HG02610 (cell line): ENCODE measurements around the gene EIF2A.
A peak's percentile ranks its signal among the peaks of the same experiment; 100 is the strongest.

Experiments
- ATAC-seq: cut with Tn5 transposase; IDR thresholded peaks from one replicate; pipeline ENCODE4 v1.9.1; 2021; ENCODE audit warnings: mild to moderate bottlenecking, moderate library complexity; ENCODE audit not compliant: unreplicated experiment

EIF2A gene

GRCh38 chr3:150543128-150543527, 3.5 kb upstream of the EIF2A start:
- no peak for ATAC-seq

- ATAC-seq = no peak
Observed at GRCh38 chr3:150543531-150543930, 3.1 kb upstream of the EIF2A start.

GRCh38 chr3:150544041-150544440, 2.5 kb upstream of the EIF2A start:
- ATAC-seq = no peak

GRCh38 chr3:150544726-150545125, 1.9 kb upstream of the EIF2A start:
- no peak for ATAC-seq

GRCh38 chr3:150545419-150546225, 965 bp upstream of the EIF2A start:
- no peak for ATAC-seq

GRCh38 chr3:150547045-150547741, 606 bp downstream of the EIF2A start:
- ATAC-seq = no peak

- no peak for ATAC-seq
Observed at GRCh38 chr3:150555859-150556436, 9.4 kb downstream of the EIF2A start.

GRCh38 chr3:150556792-150557191, 10.2 kb downstream of the EIF2A start:
- ATAC-seq = no peak

GRCh38 chr3:150557725-150558124, 11.1 kb downstream of the EIF2A start:
- ATAC-seq = no peak

GRCh38 chr3:150564243-150564642, 17.7 kb downstream of the EIF2A start:
- no peak for ATAC-seq

- no peak for ATAC-seq
Observed at GRCh38 chr3:150567328-150567727, 20.7 kb downstream of the EIF2A start.

- ATAC-seq = no peak
Observed at GRCh38 chr3:150577855-150578254, 31.3 kb downstream of the EIF2A start.

- ATAC-seq = no peak
Observed at GRCh38 chr3:150581174-150581573, 34.6 kb downstream of the EIF2A start.

- peak; percentile 64 for ATAC-seq
Observed at GRCh38 chr3:150582620-150583019, 36.0 kb downstream of the EIF2A start.

GRCh38 chr3:150583028-150583427, 36.4 kb downstream of the EIF2A start:
- peak; percentile 69 for ATAC-seq

GRCh38 chr3:150588027-150588830, 41.6 kb downstream of the EIF2A start:
- no peak for ATAC-seq

GRCh38 chr3:150589759-150590158, 43.2 kb downstream of the EIF2A start:
- ATAC-seq = no peak

- ATAC-seq = no peak
Observed at GRCh38 chr3:150594150-150594549, 47.6 kb downstream of the EIF2A start.

- ATAC-seq = no peak
Observed at GRCh38 chr3:150597646-150598045, 51.1 kb downstream of the EIF2A start.

- ATAC-seq = peak; percentile 33
Observed at GRCh38 chr3:150599611-150600297, 53.2 kb downstream of the EIF2A start.
